HepG2 (cell line): ENCODE data around the gene SLC29A1. TPM values are rescaled to one million over a fixed set of nuclear protein-coding genes. Genes with fewer than 3 reads are reported as not detected.

Experiments
- ATAC-seq: fragments of 200-7000 bp; cut with Tn5 transposase; 3 replicates; pipeline ENCODE4 v1.9.1; 2020; ENCODE audit warnings: mild to moderate bottlenecking, moderate library complexity
- BruUV-seq: library from RNA; stranded (reverse); fragments of 400-500 nt; replicated peaks from 2 replicates; lab custom pipeline; 2021; lab: Mats Ljungman, UMichigan
- CTCF ChIA-PET: fragments of 300-600 bp; formaldehyde crosslinking; extraction: SDS; loops from one replicate; lab custom pipeline; 2021; ENCODE audit warnings: low total read pairs, inconsistent platforms, low intra/inter-chr PET ratio; lab: Yijun Ruan, JAX
- POLR2A ChIA-PET: fragments of 350-600 bp; sonication (Branson Sonifier 250); formaldehyde crosslinking; loops from one replicate; lab custom pipeline; 2020; ENCODE audit warnings: antibody characterized with exemption, inconsistent platforms; lab: Yijun Ruan, JAX
- DNase-seq: peaks from one replicate; pipeline ENCODE4 v3.0.0-alpha.2; 2015; ENCODE audit warnings: low spot score
- FAIRE-seq: peaks from 3 replicates; lab custom pipeline; 2011; peaks lifted over from hg19 to GRCh38; lab: Jason Lieb, UNC
- H2AFZ ChIP-seq: one replicate; pipeline ENCODE4 v1.6.1; 2011; ENCODE audit warnings: low read length, inconsistent platforms
- H3K27ac ChIP-seq: fragments of 300-600 bp; 3 replicates; pipeline ENCODE4 v1.8.0; 2011; ENCODE audit warnings: mixed run types, mild to moderate bottlenecking, mixed read lengths, low read length, inconsistent platforms; ENCODE audit not compliant: insufficient read depth; ENCODE audit errors: extremely low read length
- H3K27me3 ChIP-seq, 2 experiments: fragments of 200-600 bp in 1 of 2; 2 replicates in 1 of 2; 3 replicates in 1 of 2; pipeline versions ENCODE4 v1.6.0 to v1.8.0; 2011; ENCODE audit warnings: low read length in 2 of 2, mild to moderate bottlenecking in 2 of 2, moderate library complexity in 2 of 2, inconsistent platforms in 1 of 2; ENCODE audit not compliant: insufficient read depth in 2 of 2, control insufficient read depth in 1 of 2
- H3K36me3 ChIP-seq, 2 experiments: fragments of 200-600 bp in 1 of 2; replicated peaks in 1 of 2; 2 replicates in 1 of 2; 3 replicates in 1 of 2; pipeline versions ENCODE4 v1.5.1 to v1.8.0; 2011; ENCODE audit warnings: low read length in 2 of 2, inconsistent platforms in 1 of 2; ENCODE audit not compliant: insufficient read depth in 2 of 2, control insufficient read depth in 1 of 2
- H3K4me1 ChIP-seq: 2 replicates; pipeline ENCODE4 v1.5.1; 2012; ENCODE audit warnings: low read length, inconsistent platforms; ENCODE audit not compliant: insufficient read depth
- H3K4me2 ChIP-seq: 2 replicates; pipeline ENCODE4 v1.6.0; 2011; ENCODE audit warnings: low read depth, low read length, inconsistent platforms
- H3K4me3 ChIP-seq, 3 experiments: fragments of 200-600 bp in 1 of 3; sonication (generic), shearing (Covaris generic) in 1 of 3; replicated peaks in 1 of 3; 2 replicates each; pipeline ENCODE4 v1.5.1; 2011 to 2016; ENCODE audit warnings: low read length in 3 of 3, inconsistent platforms in 2 of 3, low read depth in 2 of 3, mild to moderate bottlenecking in 2 of 3, control low read depth in 1 of 3, mixed read lengths in 1 of 3; ENCODE audit not compliant: insufficient read depth in 1 of 3
- H3K79me2 ChIP-seq: one replicate; pipeline ENCODE4 v1.6.1; 2011; ENCODE audit warnings: low read length, inconsistent platforms; ENCODE audit not compliant: insufficient read depth
- H3K9ac ChIP-seq: 2 replicates; pipeline ENCODE4 v1.6.0; 2011; ENCODE audit warnings: mild to moderate bottlenecking, low read depth, low read length, inconsistent platforms; ENCODE audit not compliant: insufficient read depth
- H3K9me3 ChIP-seq: 2 replicates; pipeline ENCODE4 v1.5.1; 2012; ENCODE audit warnings: mild to moderate bottlenecking, low read length
- H4K20me1 ChIP-seq: 2 replicates; pipeline ENCODE4 v1.6.0; 2011; ENCODE audit warnings: inconsistent platforms, mild to moderate bottlenecking, low read length, moderate library complexity; ENCODE audit not compliant: insufficient read depth
- CBFB ChIP-seq: sonication (generic); formaldehyde crosslinking; IDR thresholded peaks from 2 replicates; pipeline ENCODE4 v1.4.0; 2020; ENCODE audit warnings: missing genetic modification reagents
- CENPT ChIP-seq: sonication (generic); formaldehyde crosslinking; IDR thresholded peaks from 2 replicates; pipeline ENCODE4 v1.8.0; 2022; ENCODE audit warnings: low read depth, mild to moderate bottlenecking, moderate library complexity, missing genetic modification reagents
- CHCHD3 ChIP-seq: sonication (generic); formaldehyde crosslinking; IDR thresholded peaks from 2 replicates; pipeline ENCODE4 v1.8.0; 2022; ENCODE audit warnings: mild to moderate bottlenecking, missing genetic modification reagents, moderate library complexity
- EED ChIP-seq: sonication (generic); formaldehyde crosslinking; IDR thresholded peaks from 2 replicates; pipeline ENCODE4 v1.5.0; 2020; ENCODE audit warnings: mild to moderate bottlenecking, missing genetic modification reagents
- ETV5 ChIP-seq: IDR thresholded peaks from 2 replicates; pipeline ENCODE4 v1.6.1; 2018; ENCODE audit warnings: missing biosample characterization, missing genetic modification reagents, inconsistent platforms, borderline replicate concordance
- GABPB1 ChIP-seq: IDR thresholded peaks from 2 replicates; pipeline ENCODE4 v1.6.1; 2016; ENCODE audit warnings: mild to moderate bottlenecking, missing genetic modification reagents, moderate library complexity, missing compliant biosample characterization
- HES4 ChIP-seq: sonication (generic); formaldehyde crosslinking; IDR thresholded peaks from 2 replicates; pipeline ENCODE4 v1.9.0; 2021; ENCODE audit warnings: mild to moderate bottlenecking, missing genetic modification reagents, borderline replicate concordance
- HNRNPUL1 ChIP-seq: fragments of 200-400 bp; formaldehyde crosslinking; IDR thresholded peaks from 2 replicates; pipeline ENCODE4 v1.6.1; 2017; ENCODE audit warnings: low read depth, mild to moderate bottlenecking, low read length, moderate library complexity
- SP4 ChIP-seq: sonication (generic); formaldehyde crosslinking; IDR thresholded peaks from 2 replicates; pipeline ENCODE4 v1.8.1; 2023; ENCODE audit warnings: mild to moderate bottlenecking, missing genetic modification reagents
- WIZ ChIP-seq: sonication (generic); formaldehyde crosslinking; IDR thresholded peaks from 2 replicates; pipeline ENCODE4 v1.5.1; 2020; ENCODE audit warnings: mild to moderate bottlenecking, missing genetic modification reagents
- ZNF446 ChIP-seq: sonication (generic); formaldehyde crosslinking; IDR thresholded peaks from 2 replicates; pipeline ENCODE4 v1.5.0; 2020; ENCODE audit warnings: mild to moderate bottlenecking, missing genetic modification reagents
- ZNF709 ChIP-seq: sonication (generic); formaldehyde crosslinking; IDR thresholded peaks from 2 replicates; pipeline ENCODE4 v1.5.0; 2020; ENCODE audit warnings: mild to moderate bottlenecking, missing genetic modification reagents
- ZNF891 ChIP-seq: sonication (generic); formaldehyde crosslinking; IDR thresholded peaks from 2 replicates; pipeline ENCODE4 v1.5.0; 2020; ENCODE audit warnings: mild to moderate bottlenecking, missing genetic modification reagents
- WGBS: methylation state at CpG from one replicate; pipeline ENCODE4 v1.1.6; 2017; ENCODE audit warnings: low lambda C conversion rate; 5-methylcytosine and 5-hydroxymethylcytosine counted together
- in situ Hi-C: cut with HindIII; loops from 2 replicates; pipeline ENCODE4 v1.10.0; 2017; ENCODE audit warnings: low pct_unique_long_range_greater_than_20kb; ENCODE audit not compliant: extremely low pct_ligation_motif_present
- intact Hi-C: fragments of 100-400 bp; cut with micrococcal nuclease; formaldehyde crosslinking; loops from one replicate; pipeline ENCODE4 v1.10.0; 2022; ENCODE audit not compliant: unreplicated experiment
- polyA plus RNA-seq, 8 experiments: library from polyadenylated mRNA; depleted of rRNA in 3 of 8; stranded (reverse) in 7 of 8; unstranded in 1 of 8; fragments of >200 nt; fragmentation: Illumina TruSeq in 4 of 8; extraction: Trizol in 4 of 8; gene quantifications; 2 replicates each; pipeline versions ENCODE4 v1.2.1 to v1.2.3, GENCODE V29; 2011 to 2016; ENCODE audit warnings: low read depth in 4 of 8, missing spikeins in 1 of 8, mixed read lengths in 1 of 8; ENCODE audit not compliant: insufficient read depth in 1 of 8
- total RNA-seq, 5 experiments: library from RNA; depleted of rRNA; stranded (reverse); fragments of >200 nt; fragmentation: Illumina TruSeq; extraction: Trizol; gene quantifications; 2 replicates each; pipeline ENCODE4 v1.2.3, GENCODE V29; 2016; ENCODE audit warnings: low read depth in 1 of 5
- TF ChIP-seq, protein P1 (sequence below): sonication (generic); formaldehyde crosslinking; IDR thresholded peaks from 2 replicates; pipeline ENCODE4 v1.8.1; 2022; ENCODE audit warnings: low read depth, mild to moderate bottlenecking, missing genetic modification reagents
- TF ChIP-seq, protein P2 (sequence below): sonication (generic); formaldehyde crosslinking; IDR thresholded peaks from 2 replicates; pipeline ENCODE4 v1.5.0; 2020; ENCODE audit warnings: missing genetic modification reagents

Gene SLC29A1
- total and polyA plus RNA-seq, 2 of the 13 experiments (the other 11 are each of a cell fraction or from before 2014, with no cell fraction given): 43.2 to 106 TPM

DNA sequence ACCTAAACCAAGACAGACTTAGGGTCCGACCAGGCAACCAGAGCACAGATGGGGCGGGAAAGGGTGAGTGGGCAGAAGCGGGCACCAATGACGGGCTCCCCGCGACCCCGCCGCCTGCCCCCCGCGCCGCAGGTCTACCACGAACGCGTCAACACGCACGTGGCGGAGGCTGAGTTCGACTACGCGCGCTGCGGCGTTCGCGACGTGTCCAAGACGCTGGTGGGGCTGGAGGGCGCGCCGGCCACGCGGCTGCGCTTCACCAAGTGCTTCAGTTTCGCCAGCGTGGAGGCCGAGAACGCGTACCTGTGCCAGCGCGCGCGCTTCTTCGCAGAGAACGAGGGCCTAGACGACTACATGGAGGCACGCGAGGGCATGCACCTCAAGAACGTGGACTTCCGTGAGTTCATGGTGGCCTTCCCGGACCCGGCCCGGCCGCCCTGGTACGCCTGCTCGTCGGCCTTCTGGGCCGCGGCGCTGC, 51.9 kb downstream of the SLC29A1 start:
- H3K27ac ChIP-seq: no peak overlapping the region
- no peak for FAIRE-seq
- H2AFZ ChIP-seq: no peak overlapping the region
- no peak for ATAC-seq
- H3K27me3 ChIP-seq: peaks cover 40 to 89% of the 10 kb centered on the region in 2 experiments
- 83% methylated on average over 55 of the region's 59 CpGs for WGBS
- no TSS peak for BruUV-seq
- peaks cover 28% of the 10 kb centered on the region for H3K4me1 ChIP-seq
- no peak overlapping the region for H3K9ac ChIP-seq
- intact Hi-C loops: no loop called here
- CTCF ChIA-PET: no interaction called here
- in situ Hi-C loops: no loop called here
- no peaks in the 10 kb centered on the region for H3K79me2 ChIP-seq
- no peak for DNase-seq
- peak overlapping the region in 2 of 3 experiments; percentile 13 to 62; a peak in 2 of 6 replicates for H3K4me3 ChIP-seq
- no peaks in the 10 kb centered on the region for H3K9me3 ChIP-seq
- H4K20me1 ChIP-seq: peaks cover 3% of the 10 kb centered on the region; the same call in 1 of the 2 replicates
- POLR2A ChIA-PET: interaction anchor here (0.7 to 1.5 kb wide), 4 partner anchors 13 to 28 kb away, joined by 3 to 5 read pairs (median 4); partner anchors contain the start of gene HSP90AB1
- no peaks in the 10 kb centered on the region for H3K36me3 ChIP-seq
- peak overlapping the region; percentile 69 for H3K4me2 ChIP-seq
- TF ChIP-seq ZNF446 (CRISPR knock-in tag) (peak; percentile 44; the same call in 1 of the 2 replicates), CENPT (CRISPR knock-in tag) (0 out of 2 replicates have a peak, but pooled peaks have one; percentile 4), CHCHD3 (CRISPR knock-in tag) (0 out of 2 replicates have a peak, but pooled peaks have one; percentile 76), EED (CRISPR knock-in tag) (peak; percentile 91; the same call in 1 of the 2 replicates), CBFB (CRISPR knock-in tag) (0 out of 2 replicates have a peak, but pooled peaks have one; percentile 22), SP4 (CRISPR knock-in tag) (0 out of 2 replicates have a peak, but pooled peaks have one; percentile 51), ZNF891 (CRISPR knock-in tag) (0 out of 2 replicates have a peak, but pooled peaks have one; percentile 16), HNRNPUL1 (no peak), HES4 (CRISPR knock-in tag) (peak; percentile 68; the same call in 1 of the 2 replicates), ETV5 (CRISPR knock-in tag) (0 out of 2 replicates have a peak, but pooled peaks have one; percentile 25), WIZ (CRISPR knock-in tag) (no peak), GABPB1 (CRISPR knock-in tag) (0 out of 2 replicates have a peak, but pooled peaks have one; percentile 37), ZNF709 (CRISPR knock-in tag) (peak; percentile 74; the same call in 1 of the 2 replicates)
- TF ChIP-seq, protein P1, sequence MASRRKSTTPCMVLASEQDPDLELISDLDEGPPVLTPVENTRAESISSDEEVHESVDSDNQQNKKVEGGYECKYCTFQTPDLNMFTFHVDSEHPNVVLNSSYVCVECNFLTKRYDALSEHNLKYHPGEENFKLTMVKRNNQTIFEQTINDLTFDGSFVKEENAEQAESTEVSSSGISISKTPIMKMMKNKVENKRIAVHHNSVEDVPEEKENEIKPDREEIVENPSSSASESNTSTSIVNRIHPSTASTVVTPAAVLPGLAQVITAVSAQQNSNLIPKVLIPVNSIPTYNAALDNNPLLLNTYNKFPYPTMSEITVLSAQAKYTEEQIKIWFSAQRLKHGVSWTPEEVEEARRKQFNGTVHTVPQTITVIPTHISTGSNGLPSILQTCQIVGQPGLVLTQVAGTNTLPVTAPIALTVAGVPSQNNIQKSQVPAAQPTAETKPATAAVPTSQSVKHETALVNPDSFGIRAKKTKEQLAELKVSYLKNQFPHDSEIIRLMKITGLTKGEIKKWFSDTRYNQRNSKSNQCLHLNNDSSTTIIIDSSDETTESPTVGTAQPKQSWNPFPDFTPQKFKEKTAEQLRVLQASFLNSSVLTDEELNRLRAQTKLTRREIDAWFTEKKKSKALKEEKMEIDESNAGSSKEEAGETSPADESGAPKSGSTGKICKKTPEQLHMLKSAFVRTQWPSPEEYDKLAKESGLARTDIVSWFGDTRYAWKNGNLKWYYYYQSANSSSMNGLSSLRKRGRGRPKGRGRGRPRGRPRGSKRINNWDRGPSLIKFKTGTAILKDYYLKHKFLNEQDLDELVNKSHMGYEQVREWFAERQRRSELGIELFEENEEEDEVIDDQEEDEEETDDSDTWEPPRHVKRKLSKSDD: peak; percentile 5; the same call in 1 of the 2 replicates
- TF ChIP-seq, protein P2, sequence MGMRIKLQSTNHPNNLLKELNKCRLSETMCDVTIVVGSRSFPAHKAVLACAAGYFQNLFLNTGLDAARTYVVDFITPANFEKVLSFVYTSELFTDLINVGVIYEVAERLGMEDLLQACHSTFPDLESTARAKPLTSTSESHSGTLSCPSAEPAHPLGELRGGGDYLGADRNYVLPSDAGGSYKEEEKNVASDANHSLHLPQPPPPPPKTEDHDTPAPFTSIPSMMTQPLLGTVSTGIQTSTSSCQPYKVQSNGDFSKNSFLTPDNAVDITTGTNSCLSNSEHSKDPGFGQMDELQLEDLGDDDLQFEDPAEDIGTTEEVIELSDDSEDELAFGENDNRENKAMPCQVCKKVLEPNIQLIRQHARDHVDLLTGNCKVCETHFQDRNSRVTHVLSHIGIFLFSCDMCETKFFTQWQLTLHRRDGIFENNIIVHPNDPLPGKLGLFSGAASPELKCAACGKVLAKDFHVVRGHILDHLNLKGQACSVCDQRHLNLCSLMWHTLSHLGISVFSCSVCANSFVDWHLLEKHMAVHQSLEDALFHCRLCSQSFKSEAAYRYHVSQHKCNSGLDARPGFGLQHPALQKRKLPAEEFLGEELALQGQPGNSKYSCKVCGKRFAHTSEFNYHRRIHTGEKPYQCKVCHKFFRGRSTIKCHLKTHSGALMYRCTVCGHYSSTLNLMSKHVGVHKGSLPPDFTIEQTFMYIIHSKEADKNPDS: no peak
